HG03066 (cell line): Measurements from ENCODE around the gene MED16.
A peak's percentile ranks its signal among the peaks of the same experiment; 100 is the strongest.

Experiments used
- ATAC-seq: cut with Tn5 transposase; IDR thresholded peaks from one replicate; pipeline ENCODE4 v1.9.1; 2021; ENCODE audit warnings: low read depth; ENCODE audit not compliant: unreplicated experiment

Gene MED16

DNA sequence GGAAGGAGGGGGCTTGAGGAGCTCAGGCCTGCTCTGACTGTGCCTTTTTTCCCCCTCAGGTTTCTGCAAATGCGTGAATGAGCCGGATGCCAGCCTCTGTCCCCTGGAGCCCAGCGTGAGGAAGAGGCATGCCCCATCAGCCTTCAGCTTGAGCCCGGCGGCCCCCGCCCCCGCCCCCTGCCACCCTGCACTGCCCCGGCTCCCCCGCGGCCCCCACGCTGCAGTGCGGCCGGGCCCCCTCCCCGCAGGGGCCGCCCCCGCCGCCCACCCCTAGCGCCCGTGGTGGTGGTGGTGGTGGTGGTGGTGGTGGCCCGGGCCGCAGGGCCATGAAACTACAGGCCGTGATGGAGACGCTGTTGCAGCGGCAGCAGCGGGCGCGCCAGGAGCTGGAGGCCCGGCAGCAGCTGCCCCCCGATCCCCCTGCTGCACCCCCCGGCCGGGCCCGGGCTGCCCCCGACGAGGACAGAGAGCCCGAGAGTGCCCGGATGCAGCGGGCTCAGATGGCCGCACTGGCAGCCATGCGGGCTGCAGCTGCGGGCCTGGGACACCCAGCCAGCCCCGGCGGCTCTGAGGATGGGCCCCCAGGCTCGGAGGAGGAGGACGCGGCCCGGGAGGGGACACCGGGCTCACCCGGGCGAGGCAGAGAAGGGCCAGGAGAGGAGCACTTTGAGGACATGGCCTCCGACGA is 36.4 kb upstream of the MED16 start:
- no peak for ATAC-seq

DNA sequence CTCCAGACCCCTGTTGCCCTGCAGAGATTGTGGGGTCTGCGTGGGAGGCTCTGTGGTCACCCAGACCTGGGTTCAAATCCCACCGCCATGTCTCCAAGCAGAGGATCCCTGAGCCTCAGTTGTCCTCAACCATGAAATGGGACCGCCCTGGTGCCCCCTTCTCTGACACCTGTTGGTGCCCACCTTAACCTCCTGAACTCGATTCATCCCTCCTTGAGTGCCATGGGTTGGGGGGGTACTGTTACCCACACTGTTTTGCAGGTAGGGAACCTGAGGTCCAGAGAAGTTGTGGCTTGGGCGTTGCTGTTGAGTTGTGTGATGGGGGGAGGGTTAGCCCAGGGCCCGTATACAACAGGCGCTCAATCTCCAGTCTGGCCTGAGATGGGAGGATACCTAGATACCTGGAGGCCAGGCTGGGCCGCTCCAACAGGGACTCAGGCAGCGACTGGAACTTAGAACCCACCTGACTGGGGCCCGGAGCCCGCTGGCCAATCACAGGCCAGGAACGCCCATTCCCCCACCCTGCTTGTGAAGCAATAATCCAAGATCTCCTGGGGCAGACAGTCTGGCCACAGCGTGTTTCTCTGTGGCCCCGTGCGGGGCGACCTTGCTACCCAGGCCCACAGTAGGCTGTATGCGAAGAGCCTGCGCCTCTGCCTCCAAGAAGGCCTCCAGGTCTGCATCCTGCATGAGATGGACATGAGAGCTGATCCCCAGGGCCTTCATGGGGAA is 35.6 kb upstream of the MED16 start:
- no peak for ATAC-seq

DNA sequence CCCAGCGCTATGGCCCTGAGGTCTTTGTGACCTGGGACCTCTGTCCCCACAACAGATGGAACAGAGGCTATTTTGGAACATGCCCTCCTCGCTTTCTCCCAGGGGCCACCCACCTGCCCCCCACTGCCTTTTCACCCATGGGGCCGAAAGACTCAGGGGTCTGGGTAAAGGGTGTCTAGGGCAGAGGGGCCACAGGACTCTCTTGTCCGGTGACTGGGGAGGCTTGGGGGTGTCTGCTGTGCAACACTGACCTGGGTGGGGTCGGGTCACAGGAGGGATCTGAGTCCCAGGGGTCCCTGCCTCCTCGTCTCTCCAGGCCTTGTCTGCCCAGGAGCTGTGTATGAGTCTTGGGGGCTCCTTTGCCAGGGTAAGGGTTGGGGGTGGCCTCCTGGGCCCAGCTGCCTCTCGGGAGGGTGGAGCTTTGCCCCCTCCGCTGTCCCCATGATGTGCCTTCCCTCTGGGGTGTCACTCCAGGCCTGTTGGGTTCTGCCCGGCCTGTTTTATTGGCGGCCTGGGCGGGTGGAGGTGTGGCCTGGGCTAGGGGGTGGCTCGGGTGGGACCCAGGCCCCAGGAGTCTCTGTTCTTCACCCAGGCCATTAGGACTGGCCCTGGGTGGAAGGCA is 34.9 kb upstream of the MED16 start:
- no peak for ATAC-seq

DNA sequence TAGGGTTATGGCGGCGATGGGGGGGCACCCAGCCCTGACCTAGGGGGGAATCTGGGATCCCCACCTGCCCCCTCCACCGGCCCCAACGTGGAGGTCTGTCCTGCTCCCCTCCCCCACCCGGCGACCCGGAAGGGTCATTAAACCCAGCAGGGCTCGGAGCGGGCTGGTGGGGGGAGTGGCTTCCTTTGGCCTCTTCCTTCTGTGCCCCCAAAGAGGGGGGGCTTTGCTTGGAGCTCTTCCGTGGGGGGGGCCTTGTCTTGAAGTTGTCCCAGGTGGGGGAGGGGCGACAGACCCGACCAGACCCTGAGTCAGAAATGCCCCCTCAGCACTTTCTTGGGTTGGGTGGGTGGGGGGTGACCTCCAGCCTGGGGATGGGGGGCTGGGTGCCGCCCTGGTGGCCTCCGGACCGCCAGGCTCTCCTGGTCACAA is 34.4 kb upstream of the MED16 start:
- ATAC-seq = no peak

DNA sequence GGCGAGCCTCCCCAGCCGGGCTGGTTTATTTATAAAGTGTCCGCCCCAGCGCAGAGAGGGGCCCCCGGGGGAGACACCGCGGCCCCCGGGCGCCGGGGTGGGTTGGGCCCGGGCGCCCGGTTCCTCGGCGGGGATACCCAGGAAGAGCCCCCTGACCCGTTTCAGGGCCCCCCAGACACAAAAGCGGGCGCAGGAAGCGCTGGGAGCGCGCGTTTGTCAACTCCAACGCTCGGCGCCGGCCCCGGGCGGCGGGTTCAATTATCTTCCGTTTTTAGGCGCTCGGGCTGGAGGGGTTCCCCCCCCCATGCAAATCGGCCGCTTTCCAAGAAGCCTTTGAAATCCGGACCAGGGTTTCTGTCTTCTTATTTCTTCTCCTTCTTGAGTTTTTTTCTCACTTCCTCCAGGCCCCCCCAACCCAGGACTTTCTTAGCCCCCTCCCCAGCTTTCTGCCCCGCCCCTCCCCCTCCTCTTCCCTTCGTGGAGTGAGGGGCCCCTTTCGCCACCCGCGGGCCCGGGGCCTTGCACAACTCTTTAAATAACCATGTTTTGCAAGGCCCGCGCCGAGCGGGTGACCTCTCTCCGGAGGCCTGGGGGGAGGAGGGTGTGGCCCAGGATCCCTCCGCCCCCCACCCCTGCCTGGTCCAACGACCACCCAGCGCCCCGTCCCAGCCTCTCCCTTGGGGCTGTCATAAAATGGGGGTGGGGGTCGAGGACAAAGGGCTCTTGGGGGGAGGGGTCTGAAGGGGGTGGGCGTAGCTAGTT is 33.8 kb upstream of the MED16 start:
- no peak for ATAC-seq

DNA sequence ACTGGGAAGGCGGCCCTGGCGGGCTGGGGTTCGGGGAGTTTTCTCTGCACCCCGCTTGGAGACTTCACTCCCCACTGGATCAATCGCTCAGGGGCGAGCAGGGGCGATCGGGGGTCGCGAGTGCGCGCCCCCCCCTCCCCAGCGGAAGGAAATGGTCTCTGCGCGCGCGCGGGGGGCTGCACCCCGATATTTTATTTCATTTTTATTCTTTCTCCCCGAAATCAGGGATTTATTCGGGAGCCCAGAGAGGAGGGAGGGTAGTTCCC is 33.3 kb upstream of the MED16 start:
- ATAC-seq = no peak

DNA sequence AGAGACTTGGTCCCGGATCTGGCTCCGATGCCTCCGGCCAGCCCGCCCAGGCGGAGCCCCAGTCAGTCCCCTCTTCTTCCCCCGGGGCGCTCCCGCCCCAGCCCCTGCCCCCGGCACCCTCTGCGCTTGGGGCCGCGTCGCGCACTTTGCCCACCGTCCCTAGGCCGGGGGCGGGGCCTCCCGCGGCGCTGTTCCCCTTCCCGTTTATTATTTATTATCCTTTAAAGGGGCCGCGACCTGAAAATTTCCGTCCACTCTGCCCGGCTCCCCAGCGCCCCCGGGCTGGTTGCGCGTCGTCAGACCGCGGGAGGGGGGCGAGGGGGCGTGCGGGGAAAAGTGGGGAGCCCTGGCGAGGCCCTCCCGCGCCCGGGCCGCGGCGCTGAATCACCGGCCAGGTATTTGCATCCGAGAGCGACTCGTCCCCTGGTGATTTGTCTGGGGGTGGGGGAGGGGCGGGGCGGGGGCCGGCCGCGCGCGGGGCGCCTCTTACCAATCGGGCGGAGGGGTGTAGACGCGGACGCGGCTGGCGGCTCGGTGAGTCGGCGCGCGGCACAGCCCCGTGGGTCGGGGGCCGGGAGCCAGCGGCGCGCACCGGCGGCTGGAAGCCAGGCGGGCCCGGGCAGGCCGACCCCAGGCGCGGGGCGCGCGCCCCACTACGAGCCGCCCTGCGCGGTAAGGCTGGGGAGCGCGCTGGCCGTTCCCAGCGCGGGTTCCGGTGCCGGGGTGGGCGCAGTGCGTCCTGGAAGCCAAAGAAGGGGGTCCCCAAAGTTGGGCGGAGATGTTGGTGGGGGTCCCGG is 32.7 kb upstream of the MED16 start, which contains the start of gene ARID3A:
Gene ARID3A (plus strand): TSS at position 510 of the 797 bp plus-strand sequence. CDS start 3,494 bp downstream, outside the sequence.
- peak; percentile 39 for ATAC-seq

DNA sequence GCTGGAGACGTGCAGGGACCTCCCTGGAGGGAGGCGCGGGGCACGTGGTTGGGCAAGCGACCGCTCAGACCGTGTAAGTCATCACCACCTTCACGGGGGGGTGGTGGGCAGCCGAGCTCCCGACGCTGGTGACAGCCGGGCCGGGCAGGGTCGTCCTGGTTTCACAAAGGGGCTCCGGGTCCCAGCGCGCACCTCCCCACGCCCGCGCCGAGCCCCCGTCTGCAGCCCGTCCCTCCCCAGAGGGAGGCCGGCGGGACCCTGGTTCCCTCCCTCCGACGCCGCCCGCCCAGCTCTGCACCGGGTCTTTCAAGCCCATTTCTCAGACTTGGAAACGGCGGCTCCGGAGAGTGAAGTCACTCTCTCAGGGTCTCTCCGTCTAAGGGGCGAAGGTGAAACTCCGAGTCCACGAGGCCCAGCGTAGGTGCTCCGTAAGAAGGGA is 32.1 kb upstream of the MED16 start:
- ATAC-seq = peak; percentile 35

DNA sequence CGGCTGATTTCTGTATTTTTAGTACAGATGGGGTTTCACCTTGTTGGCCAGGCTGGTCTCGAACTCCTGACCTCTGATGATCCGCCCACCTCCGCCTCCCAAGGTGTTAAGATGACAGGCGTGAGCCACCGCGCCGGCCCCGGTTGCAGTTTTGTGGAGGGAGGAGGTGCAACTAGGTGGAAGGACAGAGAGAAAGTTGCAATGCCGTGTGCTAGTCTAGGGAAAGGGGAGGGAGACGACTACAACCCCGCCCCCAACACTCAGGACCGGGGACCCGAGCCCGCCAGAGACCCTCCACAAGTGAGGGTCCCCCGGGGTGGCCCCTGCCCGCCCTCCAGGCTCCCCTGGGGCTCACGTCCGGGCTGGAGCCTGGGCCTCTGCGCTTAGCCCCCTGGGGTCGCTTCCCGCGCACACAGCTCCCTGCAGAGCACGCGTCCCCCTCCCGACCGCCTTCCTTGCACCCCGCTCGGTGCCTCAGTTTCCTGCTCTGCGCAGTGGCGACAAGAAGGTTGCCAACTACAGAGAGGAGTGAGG is 31.6 kb upstream of the MED16 start:
- no peak for ATAC-seq

DNA sequence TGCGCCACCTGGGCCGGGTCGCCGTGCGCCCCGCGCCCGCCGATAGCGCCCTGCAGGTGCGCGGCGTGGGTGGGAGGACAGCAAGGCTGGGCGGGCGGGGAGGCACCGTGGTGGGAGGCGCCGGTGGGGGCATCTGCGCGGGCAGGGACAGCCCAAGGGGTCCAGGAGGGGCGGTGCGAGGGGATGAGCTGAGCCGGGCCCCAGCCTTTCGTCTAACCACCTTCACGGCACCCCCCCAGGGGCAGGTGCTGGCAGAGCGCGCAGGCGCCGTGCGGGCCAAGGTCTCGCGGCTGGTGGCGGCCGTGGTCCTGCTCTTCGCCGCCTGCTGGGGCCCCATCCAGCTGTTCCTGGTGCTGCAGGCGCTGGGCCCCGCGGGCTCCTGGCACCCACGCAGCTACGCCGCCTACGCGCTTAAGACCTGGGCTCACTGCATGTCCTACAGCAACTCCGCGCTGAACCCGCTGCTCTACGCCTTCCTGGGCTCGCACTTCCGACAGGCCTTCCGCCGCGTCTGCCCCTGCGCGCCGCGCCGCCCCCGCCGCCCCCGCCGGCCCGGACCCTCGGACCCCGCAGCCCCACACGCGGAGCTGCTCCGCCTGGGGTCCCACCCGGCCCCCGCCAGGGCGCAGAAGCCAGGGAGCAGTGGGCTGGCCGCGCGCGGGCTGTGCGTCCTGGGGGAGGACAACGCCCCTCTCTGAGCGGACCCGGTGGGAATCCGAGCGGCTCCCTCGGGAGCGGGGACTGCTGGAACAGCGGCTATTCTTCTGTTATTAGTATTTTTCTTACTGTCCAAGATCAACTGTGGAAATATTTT is 27.3 kb upstream of the MED16 start:
- ATAC-seq = no peak

DNA sequence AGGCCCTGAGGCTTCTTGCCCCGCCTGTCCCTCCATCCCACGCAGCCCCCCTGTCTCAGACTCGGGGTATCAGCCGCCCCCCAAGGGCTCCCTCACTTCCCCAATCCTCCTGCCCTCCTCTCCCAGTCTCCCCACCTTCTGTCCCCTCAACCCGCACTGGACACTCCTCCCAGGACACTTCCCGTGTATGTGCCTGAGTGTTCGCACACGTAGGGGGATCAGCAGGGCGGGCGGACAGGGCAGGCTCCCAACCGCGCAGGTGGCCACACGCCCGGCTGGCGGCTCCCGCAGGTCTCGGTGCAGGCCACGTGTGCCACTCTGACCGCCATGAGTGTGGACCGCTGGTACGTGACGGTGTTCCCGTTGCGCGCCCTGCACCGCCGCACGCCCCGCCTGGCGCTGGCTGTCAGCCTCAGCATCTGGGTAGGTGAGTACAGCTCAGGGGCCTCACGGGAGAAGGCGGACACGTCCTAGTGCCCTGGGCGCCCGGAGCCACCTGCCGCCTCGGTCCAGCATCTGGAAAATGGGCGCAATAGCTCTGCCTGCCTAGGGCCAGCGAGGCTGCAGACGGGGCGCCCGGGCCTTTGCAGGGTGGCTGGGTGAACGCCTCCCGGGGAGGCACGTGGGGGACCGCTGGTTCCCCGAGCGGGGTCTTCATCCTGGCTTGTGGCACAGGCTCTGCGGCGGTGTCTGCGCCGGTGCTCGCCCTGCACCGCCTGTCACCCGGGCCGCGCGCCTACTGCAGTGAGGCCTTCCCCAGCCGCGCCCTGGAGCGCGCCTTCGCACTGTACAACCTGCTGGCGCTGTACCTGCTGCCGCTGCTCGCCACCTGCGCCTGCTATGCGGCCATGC is 26.4 kb upstream of the MED16 start:
- ATAC-seq = no peak

DNA sequence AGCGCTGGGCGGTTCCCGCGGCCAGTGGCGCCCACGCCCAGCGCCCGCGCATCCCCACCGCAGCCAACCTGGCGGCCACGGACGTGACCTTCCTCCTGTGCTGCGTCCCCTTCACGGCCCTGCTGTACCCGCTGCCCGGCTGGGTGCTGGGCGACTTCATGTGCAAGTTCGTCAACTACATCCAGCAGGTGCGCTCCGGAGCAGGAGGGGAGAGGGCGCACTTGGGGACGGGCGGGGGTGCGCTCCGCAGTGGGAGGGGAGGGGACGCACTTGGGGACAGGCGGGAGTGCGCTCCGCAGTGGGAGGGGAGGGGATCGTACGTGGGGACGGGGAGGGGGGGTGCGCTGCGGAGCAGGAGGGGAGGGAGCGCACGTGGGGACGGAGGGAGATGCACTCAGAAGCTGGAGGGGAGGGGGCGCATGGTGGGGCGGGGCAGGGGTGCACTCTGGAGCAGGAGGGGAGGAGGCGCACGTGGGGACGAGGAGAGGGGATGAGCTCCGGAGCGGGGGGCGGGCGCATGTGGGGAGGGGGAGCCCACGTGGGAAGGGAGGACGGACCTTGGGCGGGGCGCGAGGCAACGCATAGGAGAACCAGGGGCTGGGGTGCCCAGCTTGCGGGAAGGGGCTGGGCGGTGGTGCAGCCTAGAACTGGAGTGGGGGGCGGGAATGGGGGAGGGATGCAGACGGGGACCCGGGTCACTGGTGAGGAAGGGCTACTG is 25.7 kb upstream of the MED16 start:
- no peak for ATAC-seq

DNA sequence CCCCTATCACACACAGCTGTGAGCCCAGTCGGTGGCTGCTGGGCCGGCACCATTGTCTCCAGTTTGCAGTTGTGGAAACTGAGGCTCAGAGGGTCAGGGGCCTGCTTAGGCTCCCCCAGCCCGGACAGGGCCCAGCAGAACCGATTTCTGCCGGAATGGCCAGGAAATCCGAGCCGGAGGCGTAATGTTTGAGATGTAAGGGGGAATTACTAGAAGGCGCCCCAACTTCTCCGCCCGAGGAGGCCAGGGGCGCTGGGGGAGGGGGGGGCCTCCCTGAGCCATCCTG is 25.1 kb upstream of the MED16 start:
- no peak for ATAC-seq

DNA sequence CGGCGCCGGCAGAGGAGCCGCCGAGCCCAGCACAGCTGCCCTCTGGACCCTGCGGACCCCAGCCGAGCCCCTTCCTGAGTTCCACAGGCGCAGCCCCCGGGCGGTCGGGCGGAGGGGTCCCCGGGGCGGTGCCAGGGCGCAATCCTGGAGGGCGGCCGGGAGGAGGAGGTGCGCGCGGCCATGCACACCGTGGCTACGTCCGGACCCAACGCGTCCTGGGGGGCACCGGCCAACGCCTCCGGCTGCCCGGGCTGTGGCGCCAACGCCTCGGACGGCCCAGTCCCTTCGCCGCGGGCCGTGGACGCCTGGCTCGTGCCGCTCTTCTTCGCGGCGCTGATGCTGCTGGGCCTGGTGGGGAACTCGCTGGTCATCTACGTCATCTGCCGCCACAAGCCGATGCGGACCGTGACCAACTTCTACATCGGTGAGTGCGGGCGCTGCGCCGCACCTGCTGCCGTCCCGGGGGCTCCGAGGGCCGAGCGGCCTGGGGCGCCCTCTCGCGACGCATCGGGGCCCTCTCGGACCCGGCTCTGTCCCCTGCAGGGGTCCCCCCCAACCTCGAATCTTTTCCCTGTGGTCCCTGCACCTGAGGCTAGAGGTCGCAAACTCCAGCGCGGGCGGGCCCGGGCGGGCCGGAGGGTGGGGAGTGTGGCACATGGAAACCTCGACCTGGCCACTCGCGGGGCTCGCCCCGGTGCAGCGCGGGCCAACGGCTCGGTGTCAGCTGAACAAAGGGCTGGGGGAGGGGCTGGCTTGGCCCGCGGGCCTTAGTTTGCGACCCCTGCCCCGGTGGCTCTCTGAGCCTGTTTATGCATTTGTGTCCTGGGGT is 24.6 kb upstream of the MED16 start, which contains the start of gene KISS1R:
Gene KISS1R (plus strand): TSS at position 11 of the 829 bp plus-strand sequence. CDS start 170 bp downstream, at position 181.
- ATAC-seq = no peak

DNA sequence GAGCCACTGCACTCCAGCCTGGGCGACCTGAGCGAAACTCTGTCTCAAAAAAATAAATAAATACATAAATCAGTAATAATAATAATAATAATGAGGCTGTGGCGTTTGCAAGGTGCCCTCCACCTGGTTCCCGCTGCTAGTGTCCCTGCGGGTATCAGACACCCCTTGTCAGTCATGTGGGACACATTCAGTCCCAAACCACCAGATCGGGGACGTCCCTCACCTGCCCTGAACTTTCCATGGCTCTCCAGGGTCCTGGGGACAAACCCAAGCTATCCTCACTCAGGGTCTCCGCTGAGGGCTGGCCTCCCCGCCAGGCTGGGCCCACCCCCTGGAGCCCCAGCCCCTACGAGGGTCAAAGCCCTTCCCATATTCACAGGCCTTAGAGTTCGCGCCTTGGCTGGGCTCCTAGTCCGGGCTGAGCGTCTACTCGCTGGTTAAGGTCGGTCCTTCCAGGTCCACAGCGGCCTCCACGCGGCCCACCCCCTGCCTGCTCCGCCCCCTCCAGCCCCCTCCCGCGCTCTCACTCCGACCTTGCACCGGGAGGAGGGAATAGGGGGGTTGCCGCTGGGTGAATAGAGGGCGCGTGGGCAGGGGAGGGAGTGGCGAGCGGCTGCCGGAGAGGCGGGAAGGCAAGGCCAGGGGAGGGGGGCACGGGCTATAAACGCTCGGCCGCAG is 23.8 kb upstream of the MED16 start:
- no peak for ATAC-seq

DNA sequence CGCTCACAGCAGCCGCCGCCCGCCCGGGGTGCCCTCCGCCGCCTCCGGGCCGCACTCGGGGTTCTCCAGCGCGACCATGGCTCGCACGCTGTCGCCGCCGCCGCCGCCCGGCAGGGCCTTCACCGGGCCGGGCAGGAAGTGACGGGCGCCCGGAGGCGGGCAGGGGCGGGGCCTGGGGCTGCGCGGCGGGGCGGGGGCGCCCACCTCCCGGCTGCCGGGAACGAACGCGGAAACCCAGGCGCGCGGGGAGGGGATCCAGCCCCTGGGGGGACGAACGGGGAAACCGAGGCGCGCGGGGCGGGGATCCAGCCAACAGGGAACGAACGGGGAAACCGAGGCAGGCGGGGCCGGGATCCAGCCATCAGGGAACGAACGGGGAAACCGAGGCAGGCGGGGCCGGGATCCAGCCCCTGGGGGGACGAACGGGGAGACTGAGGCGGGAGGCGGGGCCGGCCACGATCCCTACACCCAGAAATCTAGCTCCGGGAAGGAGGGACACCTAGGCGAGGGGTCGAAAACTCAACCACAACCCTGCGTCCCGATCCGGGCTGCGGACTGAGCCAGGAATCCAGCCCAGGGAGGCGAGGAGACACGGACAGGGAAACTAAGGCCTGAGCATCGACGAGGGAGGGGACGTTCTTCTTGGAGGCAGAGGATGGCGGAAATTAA is 20.2 kb upstream of the MED16 start, which contains the start of gene R3HDM4:
Gene R3HDM4 (minus strand): TSS at position 140 of the 669 bp plus-strand sequence. CDS start 62 bp downstream, at position 78.
- no peak for ATAC-seq
